Body of pancreas (tissue), 4 donors: ENCODE results near the gene CHM.

Experiments used
- POLR2A ChIP-seq, 3 donors: fragments of 450-650 bp; IDR thresholded peaks; one replicate each; pipeline ENCODE4 v1.6.1; 2016; ENCODE audit warnings: antibody characterized with exemption in 3 of 3, mild to moderate bottlenecking in 2 of 3
- TF ChIP-seq, protein P1 (sequence below), 7 experiments: fragments of 450-650 bp in 4 of 7; fragments of 200-600 bp in 3 of 7; sonication (generic) in 3 of 7; IDR thresholded peaks; one replicate each; pipeline ENCODE4 v1.5.1; 2016 to 2019; ENCODE audit warnings: antibody characterized with exemption in 7 of 7

DNA sequence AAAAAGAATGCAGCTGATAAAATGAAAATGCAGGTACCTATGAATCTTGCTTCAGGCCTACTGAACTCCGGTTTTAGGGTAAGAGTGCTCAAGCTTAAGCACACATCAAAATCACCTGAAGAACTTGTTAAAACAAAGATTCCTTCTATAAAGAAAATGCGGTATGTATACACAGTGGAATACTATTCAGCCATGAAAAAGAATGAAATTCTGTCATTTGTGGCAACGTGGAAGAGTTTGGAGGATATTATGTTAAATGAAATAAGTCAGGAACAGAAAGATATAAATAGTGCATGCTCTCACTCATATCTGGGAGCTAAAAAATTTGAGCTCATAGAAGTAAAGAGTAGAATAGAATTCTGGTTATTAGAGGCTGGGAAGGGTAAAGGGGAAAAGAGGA is 14.0 kb upstream of the CHM start:
- TF ChIP-seq, protein P1, sequence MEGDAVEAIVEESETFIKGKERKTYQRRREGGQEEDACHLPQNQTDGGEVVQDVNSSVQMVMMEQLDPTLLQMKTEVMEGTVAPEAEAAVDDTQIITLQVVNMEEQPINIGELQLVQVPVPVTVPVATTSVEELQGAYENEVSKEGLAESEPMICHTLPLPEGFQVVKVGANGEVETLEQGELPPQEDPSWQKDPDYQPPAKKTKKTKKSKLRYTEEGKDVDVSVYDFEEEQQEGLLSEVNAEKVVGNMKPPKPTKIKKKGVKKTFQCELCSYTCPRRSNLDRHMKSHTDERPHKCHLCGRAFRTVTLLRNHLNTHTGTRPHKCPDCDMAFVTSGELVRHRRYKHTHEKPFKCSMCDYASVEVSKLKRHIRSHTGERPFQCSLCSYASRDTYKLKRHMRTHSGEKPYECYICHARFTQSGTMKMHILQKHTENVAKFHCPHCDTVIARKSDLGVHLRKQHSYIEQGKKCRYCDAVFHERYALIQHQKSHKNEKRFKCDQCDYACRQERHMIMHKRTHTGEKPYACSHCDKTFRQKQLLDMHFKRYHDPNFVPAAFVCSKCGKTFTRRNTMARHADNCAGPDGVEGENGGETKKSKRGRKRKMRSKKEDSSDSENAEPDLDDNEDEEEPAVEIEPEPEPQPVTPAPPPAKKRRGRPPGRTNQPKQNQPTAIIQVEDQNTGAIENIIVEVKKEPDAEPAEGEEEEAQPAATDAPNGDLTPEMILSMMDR (IDR thresholded peaks at IDR 0.05): no peak
- TF ChIP-seq POLR2A (IDR thresholded peaks at IDR 0.05): no peak
